COLO668 (cell line): ENCODE results near the gene DPH1.

Source experiments
- DNase-seq: peaks from one replicate; lab custom pipeline; 2025; ENCODE audit not compliant: unreplicated experiment; lab: John Stamatoyannopoulos, UW

Gene DPH1

DNA sequence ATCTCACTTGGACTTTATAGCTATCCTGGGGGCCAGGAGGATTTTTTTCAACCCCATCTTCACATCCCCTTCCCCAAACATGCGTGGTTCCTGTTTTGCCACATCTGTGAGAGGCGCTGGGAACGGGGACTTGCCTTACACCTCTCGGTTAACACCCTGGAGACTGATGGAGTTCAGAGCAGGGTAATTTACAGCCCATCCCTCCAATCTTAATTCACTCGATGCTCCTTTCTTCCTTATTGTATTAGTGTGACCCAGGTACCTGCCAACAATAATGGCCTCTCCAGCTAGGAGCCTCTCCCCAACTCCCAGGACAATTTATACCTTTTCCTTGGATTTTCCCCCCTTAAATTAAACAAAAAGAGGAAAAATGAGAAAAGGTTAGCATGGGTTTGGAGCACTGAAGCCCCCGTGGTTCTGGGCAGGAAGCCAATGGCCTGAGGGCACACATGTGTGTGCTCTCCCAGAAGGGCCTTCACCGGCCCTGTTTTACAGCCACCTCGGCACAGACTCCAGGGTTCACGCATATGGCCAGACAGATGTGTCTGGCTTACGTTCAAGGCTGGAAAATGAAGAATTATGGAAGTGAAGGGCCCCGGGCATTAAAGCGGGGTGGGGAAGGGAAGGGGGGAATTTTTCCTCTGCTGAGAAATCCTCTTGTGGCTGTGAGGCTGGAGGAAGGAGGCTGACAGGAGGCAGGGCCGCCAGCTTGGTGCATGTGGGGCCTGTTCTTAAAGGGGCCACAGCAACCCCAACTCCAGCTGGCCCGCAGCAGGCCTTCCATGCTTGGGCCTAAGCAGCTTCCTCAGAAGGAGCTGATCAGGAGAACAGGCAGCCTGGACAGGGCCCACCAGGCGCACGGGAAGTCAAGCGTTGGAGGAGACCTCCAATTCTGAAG lies 46.4 kb downstream of the DPH1 start:
- no peak for DNase-seq

DNA sequence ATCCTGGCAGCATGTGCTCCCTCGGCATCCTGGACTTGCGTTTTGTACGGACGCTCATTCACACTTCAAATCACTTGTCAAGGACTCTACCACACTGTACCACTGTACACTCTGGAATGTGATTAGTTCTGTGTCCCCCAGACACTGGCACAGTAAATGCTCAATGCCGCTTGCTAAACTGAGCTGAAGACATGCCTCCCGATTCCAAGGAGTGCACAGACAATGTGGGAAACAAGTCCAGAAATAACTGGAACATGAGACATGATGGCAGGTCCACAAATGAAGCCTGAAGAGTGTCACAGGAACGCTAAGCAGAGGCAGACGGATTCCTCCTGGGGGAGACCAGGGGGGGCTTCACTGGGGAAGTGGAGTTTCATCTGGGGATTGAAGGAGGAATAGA lies 47.1 kb downstream of the DPH1 start:
- DNase-seq: no peak

DNA sequence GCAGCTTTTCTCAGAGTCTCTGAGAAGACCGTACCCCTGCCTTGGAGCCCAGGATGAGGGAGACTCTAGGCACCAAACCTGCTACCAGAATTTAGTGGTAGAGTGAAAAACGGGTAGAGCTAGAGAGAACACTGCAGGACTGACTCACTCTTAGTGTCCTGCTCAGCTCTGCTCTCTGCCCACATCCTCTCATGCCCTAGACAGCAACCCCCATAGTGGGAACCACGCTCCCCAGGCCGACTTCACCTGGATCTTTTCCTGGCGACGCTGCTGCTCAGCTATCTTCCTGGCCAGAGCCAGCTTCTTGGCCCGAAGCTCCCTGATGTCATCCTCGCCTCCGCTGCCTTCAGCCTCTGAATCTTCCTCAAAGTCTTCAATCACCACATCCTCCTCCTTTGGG lies 51.6 kb downstream of the DPH1 start:
- DNase-seq: no peak

DNA sequence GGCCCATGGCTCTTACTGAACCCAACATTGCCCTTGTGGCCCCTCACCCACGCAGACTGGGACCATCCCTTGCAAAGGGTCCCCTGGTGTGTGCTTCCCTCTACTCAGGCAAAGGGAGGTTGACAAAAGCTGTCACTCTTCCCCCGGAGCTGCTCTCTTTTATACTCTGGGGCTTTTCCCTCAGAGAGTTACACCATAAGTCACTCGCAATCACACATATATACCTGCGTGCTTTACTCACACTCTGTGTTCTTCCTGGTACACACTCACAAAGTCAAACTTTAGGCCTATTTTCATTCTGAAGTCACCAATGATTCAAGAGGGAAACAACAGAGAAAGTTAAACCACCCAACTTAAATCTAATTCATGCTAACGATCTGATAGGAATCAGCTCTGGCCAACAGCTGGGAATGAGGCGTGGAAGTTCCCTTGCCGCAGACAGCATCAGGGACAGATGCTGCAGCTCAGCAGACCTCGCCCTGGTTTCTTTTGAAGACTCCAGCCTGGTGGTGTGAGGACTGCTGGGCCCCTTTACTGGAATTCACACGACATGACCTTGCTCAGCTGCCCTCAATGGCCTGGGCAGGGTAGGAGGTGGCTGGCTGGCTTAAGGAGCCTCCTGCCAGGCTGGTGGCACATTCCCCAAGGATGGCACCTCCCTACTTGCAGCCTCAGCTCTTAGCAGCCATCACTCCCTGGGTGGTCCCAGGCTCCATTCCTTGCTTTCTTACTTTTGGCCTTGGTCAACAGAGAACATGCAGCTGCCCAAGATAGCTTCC lies 52.2 kb downstream of the DPH1 start:
- DNase-seq: no peak

DNA sequence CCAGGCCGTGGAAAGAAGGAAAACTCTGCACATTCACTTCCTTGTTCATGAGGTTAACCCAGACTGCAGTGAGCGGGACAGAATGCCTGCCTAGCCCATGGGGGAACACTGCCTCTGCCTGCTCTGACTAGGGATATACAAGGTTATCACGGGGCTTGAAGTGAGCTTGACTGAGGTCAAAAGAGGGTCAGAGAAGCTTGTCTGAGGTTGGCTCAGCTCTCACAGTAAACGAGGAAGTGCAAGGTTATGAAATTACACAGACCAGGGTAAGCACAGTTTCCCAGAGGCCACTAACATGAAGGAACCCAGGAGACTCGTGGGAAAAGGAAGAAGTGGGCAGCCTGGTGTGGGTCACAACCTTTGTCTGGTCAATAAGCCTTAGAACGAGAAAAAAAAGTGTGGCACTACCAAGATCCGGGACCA lies 53.7 kb downstream of the DPH1 start:
- DNase-seq: no peak

DNA sequence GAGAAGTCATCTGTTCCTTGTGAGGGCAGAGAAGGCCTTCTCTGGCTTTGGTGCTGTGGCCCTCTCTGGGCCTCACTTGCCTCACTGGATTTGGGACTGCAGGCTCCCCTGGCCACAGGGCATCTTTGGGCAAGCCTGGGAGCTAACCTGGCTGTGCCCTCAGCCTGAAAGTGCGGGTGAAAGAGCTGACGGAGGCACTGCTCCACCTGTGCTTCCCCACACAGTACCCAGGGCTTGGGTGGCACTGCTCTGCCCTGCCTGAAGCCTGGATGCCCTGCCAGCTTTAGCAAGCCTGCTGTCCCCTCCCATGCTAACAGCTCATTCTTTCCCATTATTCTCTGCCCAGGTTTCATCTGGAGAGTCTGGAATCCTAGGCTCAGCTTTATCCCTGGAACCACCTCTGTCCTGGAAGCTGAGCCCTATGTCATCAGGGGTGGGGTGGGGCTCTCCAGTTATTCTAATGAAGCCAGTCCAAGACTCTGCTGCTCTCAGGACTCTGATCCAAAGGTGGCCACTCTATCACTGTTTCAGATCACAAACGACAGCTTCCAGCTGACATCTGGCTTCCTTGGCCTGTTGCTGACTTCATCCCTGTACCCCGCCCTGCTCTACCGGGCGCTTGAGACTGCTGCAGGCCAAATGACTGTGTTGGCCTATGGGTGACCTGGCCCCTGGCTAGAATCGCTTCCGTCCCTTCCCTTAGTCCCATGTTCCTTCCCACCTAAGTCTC lies 54.2 kb downstream of the DPH1 start:
- DNase-seq: no peak

DNA sequence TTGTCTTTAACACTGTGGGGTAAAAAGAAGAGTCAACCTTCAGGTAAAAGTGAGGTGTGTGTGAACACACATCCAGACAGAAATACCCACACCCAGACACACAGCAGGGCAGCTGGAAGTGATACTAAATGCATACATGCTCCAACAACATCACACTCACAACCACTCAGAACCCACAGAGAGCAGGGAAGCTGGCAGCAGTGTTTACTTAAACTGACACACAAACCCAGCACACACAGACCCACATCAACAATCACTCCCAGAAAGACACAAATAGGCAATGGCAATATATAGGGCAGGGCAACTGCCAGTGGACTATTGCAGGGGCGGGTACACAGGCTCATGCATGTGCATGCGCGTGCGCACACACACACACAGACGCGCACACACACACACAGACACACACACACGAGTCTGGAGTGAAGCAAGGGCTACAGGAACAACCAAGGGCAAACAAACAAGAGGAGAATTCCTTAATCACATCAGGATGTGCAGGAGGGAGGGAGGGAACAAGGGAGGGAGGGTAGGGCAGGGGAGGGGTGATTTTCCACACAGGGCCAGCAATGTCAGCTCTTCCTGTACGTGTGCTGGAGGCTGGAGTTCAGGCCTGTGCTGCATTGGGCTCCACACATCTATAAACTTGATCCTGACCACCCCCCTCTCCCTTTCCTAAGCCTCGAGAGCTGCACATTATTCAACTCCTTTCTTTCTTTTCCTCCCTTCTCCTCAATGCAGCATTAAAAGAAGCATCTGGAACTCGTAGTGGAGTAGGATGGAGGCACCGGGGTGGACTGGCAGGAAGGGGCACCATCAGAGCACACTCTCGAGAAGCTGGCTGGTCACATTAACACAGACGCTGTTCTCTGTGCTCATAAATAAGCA lies 55.1 kb downstream of the DPH1 start:
- no peak for DNase-seq

DNA sequence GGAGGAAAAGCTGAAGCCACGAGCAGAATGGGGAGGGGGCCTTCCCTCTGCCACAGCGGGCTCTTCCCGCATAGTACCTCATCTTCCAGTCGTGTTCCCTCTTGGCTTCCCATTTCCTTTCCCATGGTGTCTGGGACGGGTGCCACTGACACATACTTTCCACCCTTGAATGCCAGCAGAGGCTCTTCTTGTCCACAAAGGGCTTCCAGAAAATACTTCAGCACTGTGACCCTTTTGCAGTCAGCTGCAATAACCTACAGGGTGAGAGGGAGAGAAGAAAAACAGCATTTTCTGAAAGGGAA lies 55.6 kb downstream of the DPH1 start:
- DNase-seq: no peak

DNA sequence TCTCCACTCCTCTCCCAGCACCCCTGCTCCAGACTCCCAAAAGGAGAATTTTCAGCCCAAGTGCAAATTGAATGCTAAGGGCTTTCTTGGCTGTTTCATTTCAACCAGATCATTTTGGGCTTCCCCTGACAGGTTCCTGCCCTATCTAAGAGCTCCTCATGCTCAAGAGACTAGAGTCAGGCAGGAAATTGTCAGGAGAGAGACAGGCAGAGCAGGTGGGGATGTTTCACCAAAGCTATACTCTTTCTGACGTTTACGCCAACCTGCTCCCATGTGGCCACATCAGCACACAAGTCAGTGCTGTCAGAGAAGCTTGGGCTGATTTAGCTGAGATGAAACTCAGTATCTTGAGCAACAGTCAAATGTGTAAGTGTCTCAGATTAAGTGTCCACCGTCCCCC lies 56.4 kb downstream of the DPH1 start:
- no peak for DNase-seq

DNA sequence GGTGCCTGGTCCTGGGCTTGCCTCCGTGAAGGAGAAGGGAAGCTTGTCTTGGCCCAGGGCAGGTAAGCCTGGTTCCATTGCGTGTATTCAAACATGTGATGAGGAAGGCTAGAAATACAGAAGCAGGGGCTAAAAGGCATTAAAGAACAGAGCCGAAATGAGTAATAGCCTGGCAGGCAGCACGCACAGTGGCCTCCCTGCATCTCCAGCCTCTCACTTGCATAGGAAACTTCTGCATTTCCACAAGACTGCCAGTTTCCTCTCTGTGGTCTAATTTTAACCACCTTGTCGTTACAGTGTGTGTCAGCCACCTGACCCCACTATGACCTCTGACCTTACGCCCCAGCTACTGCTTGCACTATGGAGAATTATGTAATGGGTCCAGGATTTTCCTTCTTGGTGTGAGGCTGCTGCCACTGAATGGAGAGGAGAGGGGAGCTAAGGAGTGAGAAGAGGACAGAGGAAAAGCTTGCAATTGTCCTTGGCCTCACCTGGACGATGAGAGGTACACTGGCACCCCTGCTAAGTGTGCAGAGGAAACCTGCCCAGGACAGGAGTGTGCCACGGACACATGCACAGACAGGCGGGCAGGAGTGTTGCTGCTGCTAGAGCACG lies 57.8 kb downstream of the DPH1 start:
- DNase-seq: no peak

DNA sequence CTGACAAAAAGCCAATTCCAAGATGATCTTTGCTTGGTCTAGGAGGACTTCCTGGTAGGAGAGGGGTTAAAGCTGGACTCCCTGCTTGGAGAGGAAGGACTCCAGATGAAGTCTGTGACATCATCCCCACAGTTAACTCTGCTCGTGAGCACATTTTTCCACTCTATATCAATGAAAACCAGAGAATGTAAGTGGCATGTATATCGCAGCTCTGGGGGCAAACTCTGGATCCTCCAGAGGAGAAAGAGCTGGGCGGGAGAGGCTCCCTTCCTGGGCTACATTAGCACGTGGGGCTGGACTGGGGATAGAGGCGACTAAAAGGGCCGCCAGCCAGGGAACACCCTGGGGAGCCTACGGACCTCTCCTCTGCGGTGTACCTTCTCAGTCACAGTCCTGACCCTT lies 59.1 kb downstream of the DPH1 start:
- no peak for DNase-seq

DNA sequence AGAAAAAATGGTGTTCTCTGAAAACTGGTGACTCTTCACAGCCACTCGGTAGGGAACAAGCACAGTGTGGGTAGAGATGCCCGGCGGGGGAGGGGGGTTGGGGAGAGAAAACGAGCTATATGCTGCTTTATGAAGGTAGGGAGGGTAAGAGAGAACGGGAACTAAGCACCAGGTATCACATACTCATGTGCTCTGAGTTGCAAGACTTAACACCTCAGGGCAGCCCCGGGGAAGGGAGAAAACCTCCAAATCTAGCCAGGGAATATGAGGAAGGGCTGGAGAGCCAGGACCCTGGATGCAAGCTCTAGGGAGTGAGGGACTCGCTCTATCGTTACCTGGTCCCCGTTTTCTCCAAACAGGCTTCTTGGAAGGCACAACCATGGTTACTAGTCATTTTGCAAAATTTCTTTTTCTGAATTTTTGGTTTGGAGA lies 60.3 kb downstream of the DPH1 start:
- DNase-seq: no peak

DNA sequence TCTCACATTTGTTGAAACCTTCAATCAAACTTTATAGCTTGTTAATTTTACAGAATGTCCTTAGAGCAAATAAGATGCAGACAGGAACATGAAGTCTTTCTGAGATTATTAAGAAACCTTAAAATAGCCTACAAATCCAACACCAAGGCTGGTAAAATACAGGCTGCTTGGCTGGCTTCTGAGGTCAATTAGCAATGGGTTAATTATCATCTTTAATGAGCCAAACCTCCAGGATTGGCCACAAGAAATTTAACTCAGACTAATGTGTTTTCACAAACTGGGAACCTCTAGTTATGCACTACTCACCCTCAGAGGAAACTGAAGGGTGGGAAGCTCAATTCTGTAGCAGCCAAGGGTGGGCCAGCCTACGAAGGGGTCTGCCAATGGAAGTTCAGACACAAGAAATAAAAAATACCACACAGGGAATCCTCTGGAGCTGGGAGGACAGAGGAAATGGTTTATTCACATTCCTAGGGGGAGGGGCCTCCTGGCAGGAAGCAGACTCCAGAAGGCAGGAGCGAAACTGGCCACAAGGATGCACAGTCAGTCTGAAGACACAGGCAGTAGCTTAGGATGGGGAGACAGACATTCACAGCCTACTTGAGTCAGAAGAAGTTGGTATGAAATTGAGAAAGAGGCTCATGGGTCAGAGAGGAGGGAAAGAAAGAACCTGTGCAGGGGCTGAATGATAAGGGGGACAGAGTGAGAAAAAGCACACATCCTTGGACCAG lies 61.0 kb downstream of the DPH1 start:
- no peak for DNase-seq

DNA sequence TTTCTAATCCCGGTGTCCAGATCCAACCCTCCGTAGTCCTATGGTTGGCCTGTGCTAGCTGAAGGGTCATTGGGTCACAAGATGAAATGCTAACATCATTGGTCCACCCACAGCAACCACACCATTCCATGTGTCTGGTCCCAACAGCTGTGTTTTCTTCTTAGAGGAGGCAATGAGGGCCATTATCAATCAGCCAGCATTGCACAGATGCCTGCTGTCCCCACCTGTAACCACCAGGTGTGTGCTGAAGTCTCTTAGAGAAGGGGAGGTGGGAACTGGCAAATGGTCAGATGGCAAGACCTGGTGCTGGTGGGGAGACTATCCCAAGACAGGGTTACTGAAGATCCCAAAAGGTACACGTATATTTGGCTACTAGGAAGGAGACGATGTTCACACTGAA lies 62.3 kb downstream of the DPH1 start:
- no peak for DNase-seq

DNA sequence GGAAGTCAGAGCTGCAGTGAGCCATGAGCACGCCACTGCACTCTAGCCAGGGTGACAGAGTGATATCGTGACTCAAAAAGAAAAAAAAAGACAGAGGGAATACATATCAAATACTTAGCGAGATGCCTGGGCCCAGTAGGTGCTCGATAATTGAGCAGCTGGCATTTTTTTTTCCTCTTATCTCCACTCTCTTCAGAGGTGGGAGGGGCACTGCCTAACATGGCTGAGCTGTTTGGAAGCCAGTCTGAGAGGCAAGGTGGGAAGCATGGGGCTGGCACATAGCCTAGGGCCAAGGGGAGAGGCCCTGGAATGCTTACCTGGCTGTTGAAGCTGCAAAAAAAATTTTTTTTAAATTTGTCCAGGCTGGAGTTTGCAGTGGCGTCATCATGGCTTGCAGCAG lies 63.4 kb downstream of the DPH1 start:
- no peak for DNase-seq
